Type B pancreatic cell (in vitro differentiated cells): Measurements from ENCODE around the gene COL17A1. TPM values are rescaled to one million over a fixed set of nuclear protein-coding genes. Genes with fewer than 3 reads are reported as not detected.

Experiments
- DNase-seq: peaks from one replicate; pipeline ENCODE4 v3.0.0; 2021; ENCODE audit warnings: mixed read lengths; ENCODE audit not compliant: unreplicated experiment; ENCODE audit errors: extremely low spot score
- H3K27ac Mint-ChIP-seq: 2 replicates; pipeline ENCODE4 v1.8.0; 2021; ENCODE audit warnings: mild to moderate bottlenecking, mixed read lengths
- H3K27me3 Mint-ChIP-seq: 2 replicates; pipeline ENCODE4 v1.8.0; 2021; ENCODE audit warnings: mixed read lengths
- H3K36me3 Mint-ChIP-seq: 2 replicates; pipeline ENCODE4 v1.8.0; 2021; ENCODE audit warnings: mixed read lengths
- H3K4me1 Mint-ChIP-seq: one replicate; pipeline ENCODE4 v1.8.0; 2021; ENCODE audit warnings: mixed read lengths; ENCODE audit not compliant: unreplicated experiment
- H3K4me3 Mint-ChIP-seq: 2 replicates; pipeline ENCODE4 v1.8.0; 2021; ENCODE audit warnings: mild to moderate bottlenecking, mixed read lengths
- H3K9me3 Mint-ChIP-seq: 2 replicates; pipeline ENCODE4 v1.8.0; 2021; ENCODE audit warnings: mixed read lengths
- total RNA-seq: library from RNA; stranded (reverse); gene quantifications from 2 replicates; pipeline ENCODE4 v1.2.1, GENCODE V29; 2021; ENCODE audit warnings: low replicate concordance
- TF ChIP-seq, protein P1 (sequence below): fragments of 200-600 bp; sonication (generic); conservative IDR thresholded peaks from 2 replicates; pipeline ENCODE4 v1.5.0; 2021; ENCODE audit warnings: antibody characterized with exemption, mild to moderate bottlenecking

Gene COL17A1
- total RNA-seq, 1 donor from 2014 or later: 14.5 TPM

DNA sequence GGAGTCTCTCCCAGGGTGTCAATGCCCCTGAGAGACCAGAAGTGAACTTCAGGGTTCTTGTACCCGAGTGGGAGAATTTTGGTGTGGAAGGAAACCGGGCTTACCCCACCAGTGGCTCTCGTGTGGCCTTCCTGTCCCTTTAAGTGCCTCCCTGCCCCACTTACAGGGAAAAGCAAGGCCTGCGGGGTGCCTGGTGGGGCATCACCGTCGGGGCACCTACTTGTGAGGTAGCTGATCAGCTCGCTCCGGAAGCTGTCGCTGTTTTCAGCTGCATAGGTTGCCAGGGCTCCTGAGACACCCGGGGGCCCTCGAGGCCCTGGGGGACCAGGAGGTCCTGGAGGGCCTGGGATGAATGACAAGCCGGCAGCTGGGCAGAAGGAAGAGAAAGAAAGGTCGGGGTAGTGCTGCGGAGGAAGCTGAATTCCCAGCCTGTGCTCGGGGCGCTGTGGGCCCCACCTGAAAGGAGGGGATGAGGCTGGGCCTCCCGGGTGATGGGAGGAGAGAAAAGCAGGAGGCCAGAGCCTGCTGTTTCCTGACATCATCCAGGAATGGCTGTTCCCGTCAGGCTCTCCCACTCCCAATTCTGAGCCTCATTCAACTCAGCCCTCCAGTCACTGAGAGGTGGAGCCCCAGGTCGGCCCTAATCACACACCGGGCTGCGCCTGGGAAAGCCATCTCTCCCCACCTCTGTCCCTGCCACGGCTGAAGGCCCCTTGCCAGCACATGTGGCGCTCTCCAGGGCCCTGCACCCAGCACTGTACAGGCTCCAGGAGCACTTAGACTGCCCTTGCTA is 51.1 kb downstream of the COL17A1 start:
- H3K27ac Mint-ChIP-seq: no peak overlapping the region
- no peak overlapping the region for H3K4me3 Mint-ChIP-seq
- no peak for DNase-seq
- no peaks in the 10 kb centered on the region for H3K27me3 Mint-ChIP-seq
- H3K4me1 Mint-ChIP-seq: peaks cover 1% of the 10 kb centered on the region
- peaks cover 18% of the 10 kb centered on the region for H3K36me3 Mint-ChIP-seq
- no peaks in the 10 kb centered on the region for H3K9me3 Mint-ChIP-seq
- TF ChIP-seq, protein P1, sequence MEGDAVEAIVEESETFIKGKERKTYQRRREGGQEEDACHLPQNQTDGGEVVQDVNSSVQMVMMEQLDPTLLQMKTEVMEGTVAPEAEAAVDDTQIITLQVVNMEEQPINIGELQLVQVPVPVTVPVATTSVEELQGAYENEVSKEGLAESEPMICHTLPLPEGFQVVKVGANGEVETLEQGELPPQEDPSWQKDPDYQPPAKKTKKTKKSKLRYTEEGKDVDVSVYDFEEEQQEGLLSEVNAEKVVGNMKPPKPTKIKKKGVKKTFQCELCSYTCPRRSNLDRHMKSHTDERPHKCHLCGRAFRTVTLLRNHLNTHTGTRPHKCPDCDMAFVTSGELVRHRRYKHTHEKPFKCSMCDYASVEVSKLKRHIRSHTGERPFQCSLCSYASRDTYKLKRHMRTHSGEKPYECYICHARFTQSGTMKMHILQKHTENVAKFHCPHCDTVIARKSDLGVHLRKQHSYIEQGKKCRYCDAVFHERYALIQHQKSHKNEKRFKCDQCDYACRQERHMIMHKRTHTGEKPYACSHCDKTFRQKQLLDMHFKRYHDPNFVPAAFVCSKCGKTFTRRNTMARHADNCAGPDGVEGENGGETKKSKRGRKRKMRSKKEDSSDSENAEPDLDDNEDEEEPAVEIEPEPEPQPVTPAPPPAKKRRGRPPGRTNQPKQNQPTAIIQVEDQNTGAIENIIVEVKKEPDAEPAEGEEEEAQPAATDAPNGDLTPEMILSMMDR: no peak

DNA sequence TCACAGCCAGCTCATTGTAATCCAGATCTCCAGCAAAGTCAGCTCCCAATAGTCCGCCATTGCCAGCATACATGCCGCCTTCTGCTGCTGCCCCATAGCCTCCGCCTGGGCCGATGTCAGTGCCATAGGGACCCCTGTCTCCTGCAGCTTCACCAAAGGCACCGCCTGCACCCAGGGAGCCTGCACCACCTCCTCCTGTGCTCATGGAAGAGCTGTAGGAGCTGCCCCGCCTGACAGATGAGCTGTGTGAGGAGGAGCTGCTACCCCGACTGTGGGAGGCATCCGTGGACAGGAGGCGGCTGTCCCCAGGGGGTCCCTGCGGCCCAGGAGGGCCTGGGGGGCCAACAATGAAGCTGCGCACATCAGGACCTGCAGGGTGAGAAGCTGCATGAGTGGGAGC is 51.7 kb downstream of the COL17A1 start:
- H3K27me3 Mint-ChIP-seq: no peaks in the 10 kb centered on the region
- no peak for DNase-seq
- TF ChIP-seq, protein P1: no peak
- H3K9me3 Mint-ChIP-seq: no peaks in the 10 kb centered on the region
- H3K4me1 Mint-ChIP-seq: peaks cover 4% of the 10 kb centered on the region
- no peak overlapping the region for H3K27ac Mint-ChIP-seq
- peaks cover 22% of the 10 kb centered on the region for H3K36me3 Mint-ChIP-seq
- H3K4me3 Mint-ChIP-seq: no peak overlapping the region

GRCh38 chr10:104033401-104033930 is 52.2 kb downstream of the COL17A1 start:
- no peaks in the 10 kb centered on the region for H3K27me3 Mint-ChIP-seq
- no peak overlapping the region for H3K27ac Mint-ChIP-seq
- H3K4me3 Mint-ChIP-seq: no peak overlapping the region
- no peaks in the 10 kb centered on the region for H3K9me3 Mint-ChIP-seq
- H3K36me3 Mint-ChIP-seq: peaks cover 22% of the 10 kb centered on the region
- TF ChIP-seq, protein P1: no peak
- no peak for DNase-seq
- peaks cover 4% of the 10 kb centered on the region for H3K4me1 Mint-ChIP-seq

GRCh38 chr10:104032144-104032775 is 53.4 kb downstream of the COL17A1 start:
- no peaks in the 10 kb centered on the region for H3K27me3 Mint-ChIP-seq
- peaks cover 4% of the 10 kb centered on the region for H3K4me1 Mint-ChIP-seq
- TF ChIP-seq, protein P1: no peak
- H3K9me3 Mint-ChIP-seq: no peaks in the 10 kb centered on the region
- peaks cover 22% of the 10 kb centered on the region for H3K36me3 Mint-ChIP-seq
- DNase-seq: no peak
- H3K27ac Mint-ChIP-seq: peak overlapping the region; percentile 18
- no peak overlapping the region for H3K4me3 Mint-ChIP-seq

- no peak for DNase-seq
- Mint-ChIP-seq H3K36me3 (peaks cover 22% of the 10 kb centered on the region), H3K27me3 (no peaks in the 10 kb centered on the region), H3K27ac (no peak overlapping the region), H3K4me3 (no peak overlapping the region), H3K4me1 (peaks cover 4% of the 10 kb centered on the region), H3K9me3 (no peaks in the 10 kb centered on the region)
- TF ChIP-seq, protein P1: no peak
Observed at GRCh38 chr10:104031631-104032030, 54.0 kb downstream of the COL17A1 start.
